Activated CD4-positive, alpha-beta T cell treated with anti-CD3 and anti-CD28 coated beads, Interleukin-2, amount 10 ng/mL, durations not matched to agents 24 days and 14 days (primary cell): ENCODE data around the gene PIM3. TPM values are rescaled to one million over a fixed set of nuclear protein-coding genes. Genes with fewer than 3 reads are reported as not detected.
A peak's percentile ranks its signal among the peaks of the same experiment; 100 is the strongest.

Experiments used
- DNase-seq: peaks from one replicate; pipeline ENCODE4 v3.0.0; 2022
- H3K27ac Mint-ChIP-seq: one replicate; pipeline ENCODE4 v1.8.0; 2022; ENCODE audit warnings: mild to moderate bottlenecking, mixed read lengths
- H3K27me3 Mint-ChIP-seq: one replicate; pipeline ENCODE4 v1.8.0; 2022; ENCODE audit warnings: mixed read lengths
- H3K36me3 Mint-ChIP-seq: one replicate; pipeline ENCODE4 v1.8.0; 2022; ENCODE audit warnings: low read depth, mild to moderate bottlenecking, mixed read lengths
- H3K4me1 Mint-ChIP-seq: one replicate; pipeline ENCODE4 v1.8.0; 2021; ENCODE audit warnings: mixed read lengths
- H3K4me3 Mint-ChIP-seq: one replicate; pipeline ENCODE4 v1.8.0; 2022; ENCODE audit warnings: mild to moderate bottlenecking, moderate library complexity, mixed read lengths
- H3K9me3 Mint-ChIP-seq: one replicate; pipeline ENCODE4 v1.8.0; 2021; ENCODE audit warnings: mixed read lengths
- intact Hi-C: fragments of 100-400 bp; cut with micrococcal nuclease; formaldehyde crosslinking; loops from one replicate; pipeline ENCODE4 v1.15.1; 2023
- total RNA-seq: library from RNA; stranded (reverse); gene quantifications from 2 replicates; pipeline ENCODE4 v1.2.3, GENCODE V29; 2022

The PIM3 gene
- total RNA-seq, 1 donor from 2014 or later = 304 TPM

DNA sequence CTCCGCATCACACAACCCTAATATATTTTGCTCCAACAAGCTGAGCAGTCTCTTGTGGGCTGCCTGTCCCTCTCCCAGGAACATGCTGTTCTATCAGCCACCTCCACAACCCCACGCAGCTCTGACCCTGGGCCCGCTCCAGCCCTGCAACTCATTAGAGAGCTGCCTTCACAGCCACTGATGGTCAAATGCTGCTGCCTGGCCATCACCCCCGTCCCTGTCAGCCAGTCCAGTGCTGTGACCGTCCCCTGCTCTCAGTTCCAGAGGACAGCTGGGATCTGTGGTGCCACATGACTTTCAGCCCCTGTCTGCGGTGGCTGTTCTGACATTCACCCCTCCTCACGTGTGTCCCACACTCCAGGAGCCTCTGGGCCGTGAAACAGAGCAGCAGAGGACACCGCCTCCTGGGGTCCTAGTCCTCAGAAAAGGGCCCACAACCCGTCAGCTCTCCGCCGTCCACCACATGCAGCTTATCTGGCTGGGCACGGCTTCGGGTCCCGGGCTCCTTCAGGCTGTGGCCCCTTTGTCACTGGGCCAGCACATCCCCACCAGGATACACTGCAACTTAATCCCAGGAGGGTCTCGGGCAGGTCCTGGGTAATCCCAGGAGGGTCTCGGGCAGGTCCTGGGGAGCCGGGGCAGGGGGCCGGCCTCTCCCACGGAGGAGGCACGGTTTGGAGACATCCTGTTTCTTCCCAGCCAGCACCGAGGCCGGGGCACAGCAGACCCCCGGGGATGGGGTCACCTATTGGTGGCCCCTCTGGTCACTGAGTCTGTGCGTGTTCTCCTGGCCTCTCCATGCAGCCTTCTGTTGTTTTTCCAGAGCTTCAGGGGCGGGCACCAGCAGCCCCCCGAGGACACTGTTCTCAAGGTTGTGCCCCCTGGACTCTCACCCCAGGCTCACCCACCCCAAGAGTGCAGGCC lies 27.1 kb upstream of the PIM3 start:
- DNase-seq = no peak
- peak overlapping the region; percentile 81 for H3K27ac Mint-ChIP-seq
- peak overlapping the region; percentile 79 for H3K4me3 Mint-ChIP-seq
- peaks cover 2% of the 10 kb centered on the region for H3K36me3 Mint-ChIP-seq
- no peaks in the 10 kb centered on the region for H3K9me3 Mint-ChIP-seq
- no peaks in the 10 kb centered on the region for H3K27me3 Mint-ChIP-seq
- peaks cover 27% of the 10 kb centered on the region for H3K4me1 Mint-ChIP-seq
- intact Hi-C loops = loop anchor here (5.0 kb wide), 3 partner anchors 84 to 269 kb away; partner anchors contain the start of gene SELENOO

DNA sequence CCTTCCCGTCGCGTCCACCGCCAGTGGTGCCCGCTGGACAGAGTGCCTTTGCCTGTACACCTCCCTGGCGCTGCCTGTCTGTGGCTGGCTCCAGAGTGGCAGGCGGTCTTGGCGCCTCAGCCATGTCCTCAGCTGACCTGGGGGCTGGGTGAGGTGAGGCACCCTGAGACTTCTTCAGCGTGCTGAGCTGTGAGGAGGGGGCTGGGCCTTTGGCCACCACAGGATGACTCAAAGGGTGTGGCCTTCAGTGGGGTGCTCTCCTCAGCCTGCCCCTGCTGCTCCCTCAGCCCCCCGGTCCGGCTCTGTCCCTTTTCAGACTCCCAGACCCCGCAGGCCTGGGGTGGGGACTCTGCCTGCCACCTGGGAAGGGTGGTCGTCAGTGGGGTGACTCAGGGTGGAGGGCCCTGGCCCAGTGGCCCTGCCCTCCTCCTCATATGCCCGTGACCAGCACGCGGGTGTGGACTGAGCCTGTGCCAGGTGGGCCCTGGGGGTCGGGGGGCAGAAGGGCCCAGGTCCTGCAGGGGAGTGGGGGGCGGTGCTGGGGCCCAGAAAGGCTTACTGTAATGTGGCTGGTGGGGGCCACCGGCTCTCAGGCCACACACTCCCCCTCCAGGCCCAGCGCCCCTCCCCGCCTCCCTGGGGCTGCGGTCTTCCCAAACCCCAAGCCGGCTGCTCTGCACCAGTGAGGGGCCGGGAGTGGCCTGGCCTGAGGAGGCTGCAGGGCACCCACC lies 26.2 kb upstream of the PIM3 start:
- no peaks in the 10 kb centered on the region for H3K27me3 Mint-ChIP-seq
- H3K27ac Mint-ChIP-seq = peak overlapping the region; percentile 78
- DNase-seq = peak; percentile 78
- H3K36me3 Mint-ChIP-seq = peaks cover 2% of the 10 kb centered on the region
- H3K4me3 Mint-ChIP-seq = peak overlapping the region; percentile 79
- peaks cover 27% of the 10 kb centered on the region for H3K4me1 Mint-ChIP-seq
- H3K9me3 Mint-ChIP-seq = no peaks in the 10 kb centered on the region
- intact Hi-C loops = loop anchor here (5.0 kb wide), 3 partner anchors 83 to 268 kb away; partner anchors contain the start of gene SELENOO

DNA sequence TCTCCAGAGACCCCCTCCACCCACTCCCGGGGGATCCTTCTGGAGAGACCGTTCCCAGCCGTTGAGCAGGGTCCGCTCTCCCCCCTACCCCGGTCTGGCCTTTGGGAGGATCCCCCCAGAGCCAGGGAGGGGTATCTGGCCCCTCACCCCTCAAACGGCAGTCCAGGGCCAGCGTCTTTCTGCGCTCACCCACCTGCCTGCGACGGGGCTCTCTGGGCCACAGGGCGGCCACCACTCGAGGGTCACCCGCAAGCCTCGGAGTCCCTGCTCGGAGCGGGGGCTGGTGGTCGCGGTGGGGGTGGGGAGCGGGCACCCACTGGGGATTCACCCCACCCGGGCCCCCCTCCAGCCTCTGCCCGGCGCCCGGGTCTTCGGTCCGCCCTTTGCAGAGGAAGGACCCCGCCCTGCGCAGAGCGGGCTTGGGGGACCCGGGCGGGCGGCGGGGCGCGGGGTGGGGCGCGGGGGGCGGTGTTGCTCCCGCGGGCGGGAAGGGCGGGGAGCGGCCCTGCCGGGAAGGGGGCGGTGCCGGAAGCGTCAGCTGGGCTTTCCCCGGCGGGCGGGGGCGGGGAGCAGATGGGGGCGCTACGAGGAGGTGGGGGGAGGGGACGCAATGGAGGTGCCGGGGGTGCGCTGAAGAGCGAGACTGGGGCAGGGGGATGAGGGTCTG lies 25.5 kb upstream of the PIM3 start:
- H3K9me3 Mint-ChIP-seq = no peaks in the 10 kb centered on the region
- peaks cover 29% of the 10 kb centered on the region for H3K4me1 Mint-ChIP-seq
- peaks cover 2% of the 10 kb centered on the region for H3K36me3 Mint-ChIP-seq
- H3K27me3 Mint-ChIP-seq = no peaks in the 10 kb centered on the region
- DNase-seq = peak; percentile 97
- peak overlapping the region; percentile 85 for H3K27ac Mint-ChIP-seq
- intact Hi-C loops = loop anchor here (5.0 kb wide), 4 partner anchors 82 to 267 kb away; partner anchors contain the start of genes SELENOO and TRABD
- H3K4me3 Mint-ChIP-seq = peak overlapping the region; percentile 79

DNA sequence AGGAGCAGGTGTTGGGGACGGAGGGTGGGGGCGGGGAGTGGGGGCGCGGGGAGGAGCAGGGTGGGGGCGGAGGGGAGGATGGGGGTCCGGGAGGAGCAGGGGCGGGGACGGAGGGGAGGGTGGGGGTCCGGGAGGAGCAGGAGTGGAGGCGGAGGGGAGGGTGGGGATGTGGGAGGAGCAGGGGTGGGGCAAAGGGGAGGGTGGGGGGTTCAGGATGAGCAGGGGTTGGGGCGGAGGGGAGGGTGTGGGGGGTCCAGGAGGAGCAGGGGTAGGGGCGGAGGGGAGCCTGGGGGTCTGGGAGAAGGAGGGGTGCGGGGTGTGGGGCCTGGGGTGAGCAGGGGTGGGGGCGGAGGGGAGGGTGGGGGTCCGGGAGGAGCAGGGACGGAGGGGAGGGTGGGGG lies 25.0 kb upstream of the PIM3 start:
- DNase-seq = no peak
- Mint-ChIP-seq H3K9me3 (no peaks in the 10 kb centered on the region), H3K4me1 (peaks cover 27% of the 10 kb centered on the region), H3K27me3 (no peaks in the 10 kb centered on the region), H3K27ac (peak overlapping the region; percentile 85), H3K36me3 (peaks cover 2% of the 10 kb centered on the region), H3K4me3 (peak overlapping the region; percentile 66)
- intact Hi-C loops = loop anchor here (5.0 kb wide), 1 partner anchor 252 kb away; the partner anchor contains the start of gene TRABD

DNA sequence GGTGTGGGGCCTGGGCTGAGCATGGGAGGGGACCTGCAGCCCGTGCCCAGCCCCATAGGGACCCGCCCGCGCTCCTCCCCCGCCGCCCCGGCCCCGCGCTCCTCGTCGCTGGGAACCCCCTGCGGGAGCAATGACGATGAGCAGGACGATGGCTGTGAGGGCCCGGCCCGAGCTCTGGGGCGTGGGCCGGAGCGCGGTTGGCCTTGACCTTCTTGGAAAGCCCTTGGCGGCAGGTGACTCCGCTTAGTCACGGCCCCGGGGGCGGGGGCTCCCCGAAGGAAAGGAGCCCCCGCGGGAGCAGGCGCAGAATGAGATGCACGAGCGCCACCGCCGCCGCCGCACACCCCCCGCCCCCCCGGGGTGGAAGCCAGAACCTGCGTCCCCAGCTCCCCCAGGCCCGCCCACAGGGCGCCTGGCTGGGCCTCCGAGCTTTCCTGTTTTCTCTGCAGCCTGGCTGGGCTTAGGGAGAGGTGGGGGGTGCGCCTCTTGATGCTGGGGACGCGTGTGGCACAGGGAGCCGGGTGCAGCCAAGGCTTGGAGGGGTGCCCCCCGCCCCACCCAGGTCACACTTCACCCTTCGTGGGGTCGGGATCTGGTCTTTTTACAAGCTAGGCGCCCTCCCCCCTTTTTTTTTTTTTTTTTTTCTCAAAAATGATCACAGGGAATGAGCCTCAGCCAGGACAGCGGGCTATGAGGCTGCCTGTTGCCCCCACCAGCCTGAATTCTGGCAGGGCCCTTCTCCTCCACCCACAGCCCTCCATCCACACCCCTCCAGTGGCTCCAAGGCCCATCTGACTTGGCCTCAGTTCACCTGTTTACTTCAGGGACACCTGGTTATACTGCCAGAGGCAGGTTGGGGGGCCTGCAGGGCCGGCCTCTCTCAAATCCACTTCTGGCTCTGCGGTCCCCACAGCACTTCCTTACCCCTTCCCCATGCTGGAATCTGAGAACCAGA lies 24.3 kb upstream of the PIM3 start:
- Mint-ChIP-seq H3K4me3 (peak overlapping the region; percentile 66), H3K9me3 (no peaks in the 10 kb centered on the region), H3K27ac (peak overlapping the region; percentile 91), H3K36me3 (peaks cover 2% of the 10 kb centered on the region), H3K27me3 (no peaks in the 10 kb centered on the region), H3K4me1 (peaks cover 23% of the 10 kb centered on the region)
- intact Hi-C loops = loop anchor here (1.0 to 5.0 kb wide), 3 partner anchors 26 to 251 kb away; partner anchors contain the start of gene TRABD
- peak; percentile 97 for DNase-seq

DNA sequence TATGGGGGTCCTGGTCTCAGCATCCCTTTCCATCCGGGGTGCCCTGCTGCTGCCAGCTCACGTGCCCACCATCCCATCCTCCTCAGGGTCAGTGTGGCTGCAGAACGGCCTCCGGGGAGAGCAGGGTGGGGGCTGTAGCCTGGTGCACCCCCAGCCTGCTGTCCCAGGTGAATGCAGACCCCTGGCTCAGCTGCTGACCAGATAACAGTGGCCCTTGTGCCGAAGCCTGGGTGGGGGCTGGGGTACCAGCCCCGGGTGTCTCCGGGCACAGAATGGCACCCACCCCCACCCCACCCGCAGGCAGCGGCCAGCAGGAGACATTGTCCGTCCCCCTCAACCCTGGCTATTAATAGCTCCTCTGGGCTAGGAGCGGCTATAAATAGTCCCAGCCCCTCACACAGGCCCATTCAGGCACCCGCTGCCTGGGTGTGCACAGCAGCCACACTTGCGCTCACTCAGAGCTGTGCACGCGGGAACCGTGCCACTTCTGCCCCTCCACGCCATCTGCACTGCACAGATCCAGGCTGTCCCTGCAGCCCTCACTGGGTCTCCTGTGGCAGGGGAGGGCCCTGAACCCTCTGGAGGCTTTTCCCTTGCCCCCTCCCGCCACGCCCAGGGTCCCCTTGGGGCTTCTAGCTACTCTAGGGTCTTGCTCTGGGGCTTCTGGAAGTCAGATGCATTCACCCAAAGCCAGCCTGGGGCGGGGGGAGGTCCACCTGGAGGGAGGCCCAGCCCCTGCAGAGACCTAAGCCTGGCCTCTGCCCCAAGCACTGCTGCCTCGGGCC lies 23.4 kb upstream of the PIM3 start:
- intact Hi-C loops = loop anchor here (1.0 to 5.0 kb wide), 3 partner anchors 25 to 250 kb away; partner anchors contain the start of gene TRABD
- H3K4me3 Mint-ChIP-seq = peak overlapping the region; percentile 66
- no peak for DNase-seq
- H3K27ac Mint-ChIP-seq = peak overlapping the region; percentile 91
- H3K4me1 Mint-ChIP-seq = peaks cover 20% of the 10 kb centered on the region
- H3K27me3 Mint-ChIP-seq = no peaks in the 10 kb centered on the region
- H3K9me3 Mint-ChIP-seq = no peaks in the 10 kb centered on the region
- H3K36me3 Mint-ChIP-seq = peaks cover 2% of the 10 kb centered on the region

DNA sequence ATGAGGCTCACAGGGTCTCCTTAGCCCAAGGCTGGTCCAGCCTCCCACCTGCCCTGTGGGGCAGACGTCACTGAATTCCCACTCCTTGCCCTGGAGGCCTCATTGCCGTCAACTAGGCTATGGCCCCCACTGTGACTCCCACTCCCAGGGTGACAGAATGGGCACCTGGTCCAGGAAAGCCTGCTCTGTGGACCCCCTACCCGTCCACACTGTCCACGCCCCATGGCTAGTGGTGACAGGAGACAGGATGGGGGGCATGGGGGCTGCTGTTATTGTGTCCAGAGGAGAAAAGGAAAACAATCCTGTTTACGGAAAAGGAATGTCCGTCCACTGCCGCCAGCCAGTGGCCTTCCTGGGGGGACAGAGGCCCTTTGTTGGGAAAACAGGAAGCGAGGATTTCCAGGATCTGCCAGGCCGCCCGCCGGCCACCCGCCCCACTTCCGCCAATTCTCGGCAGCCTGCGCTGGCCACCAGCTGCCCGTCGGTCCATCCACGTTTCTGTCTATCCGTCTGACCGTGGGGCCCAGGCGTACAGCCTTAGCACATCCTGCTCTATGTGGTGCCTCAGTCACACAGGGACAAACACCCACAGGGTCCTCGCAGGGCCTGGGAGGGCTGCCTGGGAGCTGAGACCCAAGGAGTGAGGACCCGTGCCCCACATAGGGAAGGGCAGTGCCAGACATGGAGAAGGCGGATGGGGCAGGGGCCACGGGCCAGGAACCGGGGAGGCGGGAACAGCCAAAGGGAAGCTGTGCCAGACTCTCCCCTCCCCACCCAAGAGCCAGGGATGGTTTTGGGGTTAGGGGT lies 22.6 kb upstream of the PIM3 start:
- H3K36me3 Mint-ChIP-seq = peaks cover 2% of the 10 kb centered on the region
- peaks cover 17% of the 10 kb centered on the region for H3K4me1 Mint-ChIP-seq
- intact Hi-C loops = loop anchor here (2.0 to 5.0 kb wide), 2 partner anchors 39 to 249 kb away; partner anchors contain the start of gene TRABD
- no peak overlapping the region for H3K4me3 Mint-ChIP-seq
- H3K27ac Mint-ChIP-seq = peak overlapping the region; percentile 48
- H3K9me3 Mint-ChIP-seq = no peaks in the 10 kb centered on the region
- no peaks in the 10 kb centered on the region for H3K27me3 Mint-ChIP-seq
- DNase-seq = no peak

DNA sequence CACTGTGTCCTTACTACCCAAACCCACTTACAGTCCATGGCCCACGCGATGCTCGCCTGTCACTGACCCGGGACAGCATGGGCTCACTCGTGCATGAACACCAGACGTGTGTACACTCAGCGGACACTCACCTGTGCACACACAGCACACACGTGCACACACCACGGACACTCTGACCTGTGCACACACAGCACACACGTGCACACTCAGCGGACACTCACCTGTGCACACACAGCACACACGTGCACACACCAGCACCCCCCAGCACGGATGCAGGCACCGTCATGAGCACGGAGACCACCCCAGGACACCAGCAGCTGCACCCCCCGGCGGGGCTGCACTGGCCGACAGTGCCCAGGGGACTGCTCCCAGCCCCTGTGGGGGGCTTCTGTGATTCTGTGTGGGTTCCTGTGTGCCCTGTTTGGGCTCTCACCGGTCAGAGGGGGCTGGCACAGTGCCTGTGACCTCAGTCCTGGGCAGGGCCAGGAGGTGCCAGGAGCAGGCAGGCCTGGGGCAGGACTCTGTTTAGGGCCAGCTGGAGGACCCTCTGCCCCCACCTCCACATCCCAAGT lies 21.9 kb upstream of the PIM3 start:
- H3K27ac Mint-ChIP-seq = no peak overlapping the region
- intact Hi-C loops = loop anchor here (5.0 kb wide), 1 partner anchor 249 kb away; the partner anchor contains the start of gene TRABD
- H3K4me3 Mint-ChIP-seq = no peak overlapping the region
- no peaks in the 10 kb centered on the region for H3K9me3 Mint-ChIP-seq
- no peak for DNase-seq
- H3K4me1 Mint-ChIP-seq = peaks cover 12% of the 10 kb centered on the region
- H3K27me3 Mint-ChIP-seq = no peaks in the 10 kb centered on the region
- H3K36me3 Mint-ChIP-seq = peaks cover 2% of the 10 kb centered on the region

DNA sequence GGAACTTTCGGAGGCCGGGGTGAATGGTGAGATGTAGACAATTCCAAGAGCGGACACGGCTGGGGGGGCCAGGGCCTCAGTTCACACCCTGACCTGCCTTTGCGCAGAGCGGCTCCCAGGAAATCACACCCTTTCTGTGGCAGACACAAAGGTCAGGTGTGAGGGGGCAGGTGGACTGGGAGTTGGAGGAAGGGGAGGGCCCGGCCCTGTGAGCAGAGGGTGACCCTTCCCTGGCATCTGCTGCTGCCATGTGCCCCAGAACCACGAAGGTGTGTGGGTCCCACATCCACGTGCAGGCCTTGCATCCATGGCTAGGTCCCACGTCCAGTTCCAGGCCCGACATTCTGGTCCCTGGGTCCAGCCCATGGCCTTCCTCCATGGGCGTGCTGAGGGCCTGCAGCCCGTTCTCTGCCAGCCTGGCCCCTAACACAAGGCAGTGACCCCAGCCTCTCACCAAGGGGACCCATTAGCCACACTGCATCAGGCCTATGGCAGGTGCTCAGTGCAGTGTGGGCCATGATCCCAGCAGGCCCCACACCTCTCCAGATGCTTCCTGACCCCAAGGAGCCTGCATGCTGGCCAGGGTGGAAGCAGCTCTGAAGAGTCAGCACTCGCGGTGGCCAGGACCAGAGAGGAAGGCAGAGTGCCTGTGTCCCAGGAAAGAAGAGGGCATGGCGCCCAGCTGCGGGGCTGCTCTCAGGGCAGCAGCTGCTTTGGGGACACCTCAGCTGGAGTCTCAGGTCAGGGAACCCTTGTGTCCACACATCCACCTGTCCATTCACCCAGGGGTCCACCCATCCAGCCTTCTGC lies 18.9 kb upstream of the PIM3 start:
- no peaks in the 10 kb centered on the region for H3K9me3 Mint-ChIP-seq
- no peak overlapping the region for H3K27ac Mint-ChIP-seq
- no peak overlapping the region for H3K4me3 Mint-ChIP-seq
- no peaks in the 10 kb centered on the region for H3K36me3 Mint-ChIP-seq
- H3K27me3 Mint-ChIP-seq = no peaks in the 10 kb centered on the region
- intact Hi-C loops = no loop called here
- peaks cover 12% of the 10 kb centered on the region for H3K4me1 Mint-ChIP-seq
- no peak for DNase-seq

DNA sequence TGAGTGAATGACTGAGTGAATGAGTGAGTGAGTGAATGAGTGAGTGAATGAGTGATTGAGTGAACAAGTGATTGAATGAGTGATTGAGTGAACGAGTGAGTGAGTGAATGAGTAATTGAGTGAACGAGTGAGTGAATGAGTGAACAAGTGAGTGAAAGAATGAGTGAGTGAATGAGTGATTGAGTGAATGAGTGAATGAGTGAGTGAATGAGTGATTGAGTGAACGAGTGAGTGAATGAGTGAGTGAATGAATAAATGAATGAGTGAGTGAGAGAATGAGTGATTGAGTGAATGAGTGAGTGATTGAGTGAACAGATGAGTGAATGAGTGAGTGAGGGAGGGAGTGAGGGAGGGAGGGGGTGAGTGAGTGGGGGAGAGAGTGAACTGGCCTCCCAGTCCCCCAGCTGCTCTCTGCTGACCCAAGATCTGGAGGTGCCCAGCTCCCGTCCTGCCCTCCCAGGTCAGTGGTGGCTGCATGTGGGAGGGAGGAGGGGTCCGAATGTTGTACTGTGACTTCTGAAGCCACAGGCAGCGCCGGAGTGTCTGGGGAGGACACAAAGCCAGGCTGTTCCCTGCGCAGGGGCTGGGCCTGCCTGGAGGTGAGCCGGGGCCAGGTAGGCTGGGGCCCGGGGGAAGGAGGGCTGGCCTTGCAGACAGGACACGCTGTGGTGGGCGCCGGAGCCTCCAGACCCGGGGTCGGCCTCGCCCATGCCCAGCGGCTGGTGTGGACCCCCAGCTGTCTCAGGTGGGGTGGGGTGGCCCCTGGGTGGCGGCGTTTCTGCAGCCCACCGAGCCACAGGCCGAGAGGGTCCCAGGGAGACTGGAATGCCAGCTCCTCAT lies 17.8 kb upstream of the PIM3 start:
- H3K4me3 Mint-ChIP-seq = no peak overlapping the region
- H3K27ac Mint-ChIP-seq = no peak overlapping the region
- no peaks in the 10 kb centered on the region for H3K27me3 Mint-ChIP-seq
- no peaks in the 10 kb centered on the region for H3K9me3 Mint-ChIP-seq
- no peaks in the 10 kb centered on the region for H3K36me3 Mint-ChIP-seq
- DNase-seq = no peak
- intact Hi-C loops = no loop called here
- peaks cover 9% of the 10 kb centered on the region for H3K4me1 Mint-ChIP-seq
